ENCODE data around the gene CYB5R3. TPM values are rescaled to one million over a fixed set of nuclear protein-coding genes. Genes with fewer than 3 reads are reported as not detected.

Gene CYB5R3
- polyA plus RNA-seq, 1 of the 3 experiments (the other 2 are of a cell fraction), result 106 TPM

- no peak for TF ChIP-seq IRF3 (IDR thresholded peaks at IDR 0.05; ENCODE audit: low read depth, low read length)
These were observed 43.3 kb upstream of the CYB5R3 start (continued) for GRCh38 chr22:42692239-42693054.

DNA sequence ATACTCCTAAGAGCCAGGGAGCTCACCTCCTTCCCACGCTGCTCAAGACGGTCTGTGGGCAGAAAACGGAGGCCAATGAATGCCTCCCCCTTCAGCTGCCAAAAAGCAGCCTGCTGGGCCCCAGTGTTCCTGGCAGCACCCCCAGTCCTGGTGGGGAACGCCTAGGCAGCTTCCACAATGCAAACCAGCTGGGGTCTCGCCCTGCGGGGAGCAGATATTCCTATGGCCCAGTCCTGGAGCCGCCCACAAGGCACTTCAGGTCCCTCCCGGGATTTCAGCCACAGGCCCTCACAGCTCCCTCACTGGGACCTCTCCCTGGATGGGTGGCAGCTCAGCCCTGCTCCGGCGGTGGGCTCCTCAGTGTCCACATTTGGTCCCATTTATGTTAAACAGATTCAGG lies 42.2 kb upstream of the CYB5R3 start:
- Histone ChIP-seq H2AFZ (ENCODE audit: low read depth) (no peak overlapping the region), H3K9me3 (no peaks in the 10 kb centered on the region), H3K4me1 (ENCODE audit: control insufficient read depth in 1 of 2, insufficient read depth in 2 of 2, low read depth in 1 of 2, low read length in 1 of 2) (peaks cover 4 to 12% of the 10 kb centered on the region in 2 experiments; a peak in 2 of 4 replicates), H3K9ac (no peak overlapping the region), H3K79me2 (ENCODE audit: insufficient read depth) (no peaks in the 10 kb centered on the region), H3F3A (replicated peaks; ENCODE audit: insufficient read depth) (no peaks in the 10 kb centered on the region), H4K20me1 (ENCODE audit: insufficient read depth) (no peaks in the 10 kb centered on the region), H3K27ac (ENCODE audit: low read depth in 2 of 2, low read length in 1 of 2) (no peak overlapping the region), H3K27me3 (ENCODE audit: insufficient read depth) (no peaks in the 10 kb centered on the region), H3K36me3 (replicated peaks in 1 of 2; ENCODE audit: control insufficient read depth in 1 of 2, insufficient read depth in 2 of 2, low read length in 1 of 2) (no peaks in the 10 kb centered on the region), H3K9me2 (no peaks in the 10 kb centered on the region), H3K4me2 (no peak overlapping the region), H3K4me3 (ENCODE audit: low read depth in 2 of 2, low read length in 1 of 2) (no peak overlapping the region)
- ChIA-PET POLR2A (no interaction called here), CTCF (no interaction called here)
- 100% methylated on average over 2 of the region's 10 CpGs for WGBS (ENCODE audit: low lambda C conversion rate)
- TF ChIP-seq JUND (IDR thresholded peaks at IDR 0.05) (no peak), FOXM1 (IDR thresholded peaks at IDR 0.05; ENCODE audit: low read depth) (no peak), MEF2A (IDR thresholded peaks at IDR 0.05; ENCODE audit: borderline replicate concordance, low read depth) (no peak), GABPA (IDR thresholded peaks at IDR 0.05; ENCODE audit: low read depth) (no peak), EZH2phosphoT487 (IDR thresholded peaks at IDR 0.05; ENCODE audit: borderline replicate concordance, low read depth) (no peak), TEAD4 (IDR thresholded peaks at IDR 0.05; ENCODE audit: borderline replicate concordance, insufficient read depth) (no peak), NRF1 (IDR thresholded peaks at IDR 0.05; ENCODE audit: low read depth, low read length) (no peak), SIN3A (IDR thresholded peaks at IDR 0.05; ENCODE audit: borderline replicate concordance, low read depth, low read length) (no peak), TCF12 (IDR thresholded peaks at IDR 0.05) (no peak), SMC3 (IDR thresholded peaks at IDR 0.05; ENCODE audit: low read depth, low read length) (no peak), YY1 (IDR thresholded peaks at IDR 0.05; ENCODE audit: low read depth) (no peak), IRF3 (IDR thresholded peaks at IDR 0.05; ENCODE audit: low read depth, low read length) (no peak), ZBTB33 (IDR thresholded peaks at IDR 0.05; ENCODE audit: borderline replicate concordance, low read depth) (no peak)
- TF ChIP-seq, protein P1, sequence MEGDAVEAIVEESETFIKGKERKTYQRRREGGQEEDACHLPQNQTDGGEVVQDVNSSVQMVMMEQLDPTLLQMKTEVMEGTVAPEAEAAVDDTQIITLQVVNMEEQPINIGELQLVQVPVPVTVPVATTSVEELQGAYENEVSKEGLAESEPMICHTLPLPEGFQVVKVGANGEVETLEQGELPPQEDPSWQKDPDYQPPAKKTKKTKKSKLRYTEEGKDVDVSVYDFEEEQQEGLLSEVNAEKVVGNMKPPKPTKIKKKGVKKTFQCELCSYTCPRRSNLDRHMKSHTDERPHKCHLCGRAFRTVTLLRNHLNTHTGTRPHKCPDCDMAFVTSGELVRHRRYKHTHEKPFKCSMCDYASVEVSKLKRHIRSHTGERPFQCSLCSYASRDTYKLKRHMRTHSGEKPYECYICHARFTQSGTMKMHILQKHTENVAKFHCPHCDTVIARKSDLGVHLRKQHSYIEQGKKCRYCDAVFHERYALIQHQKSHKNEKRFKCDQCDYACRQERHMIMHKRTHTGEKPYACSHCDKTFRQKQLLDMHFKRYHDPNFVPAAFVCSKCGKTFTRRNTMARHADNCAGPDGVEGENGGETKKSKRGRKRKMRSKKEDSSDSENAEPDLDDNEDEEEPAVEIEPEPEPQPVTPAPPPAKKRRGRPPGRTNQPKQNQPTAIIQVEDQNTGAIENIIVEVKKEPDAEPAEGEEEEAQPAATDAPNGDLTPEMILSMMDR (IDR thresholded peaks at IDR 0.05), result no peak
- TF ChIP-seq, protein P2, sequence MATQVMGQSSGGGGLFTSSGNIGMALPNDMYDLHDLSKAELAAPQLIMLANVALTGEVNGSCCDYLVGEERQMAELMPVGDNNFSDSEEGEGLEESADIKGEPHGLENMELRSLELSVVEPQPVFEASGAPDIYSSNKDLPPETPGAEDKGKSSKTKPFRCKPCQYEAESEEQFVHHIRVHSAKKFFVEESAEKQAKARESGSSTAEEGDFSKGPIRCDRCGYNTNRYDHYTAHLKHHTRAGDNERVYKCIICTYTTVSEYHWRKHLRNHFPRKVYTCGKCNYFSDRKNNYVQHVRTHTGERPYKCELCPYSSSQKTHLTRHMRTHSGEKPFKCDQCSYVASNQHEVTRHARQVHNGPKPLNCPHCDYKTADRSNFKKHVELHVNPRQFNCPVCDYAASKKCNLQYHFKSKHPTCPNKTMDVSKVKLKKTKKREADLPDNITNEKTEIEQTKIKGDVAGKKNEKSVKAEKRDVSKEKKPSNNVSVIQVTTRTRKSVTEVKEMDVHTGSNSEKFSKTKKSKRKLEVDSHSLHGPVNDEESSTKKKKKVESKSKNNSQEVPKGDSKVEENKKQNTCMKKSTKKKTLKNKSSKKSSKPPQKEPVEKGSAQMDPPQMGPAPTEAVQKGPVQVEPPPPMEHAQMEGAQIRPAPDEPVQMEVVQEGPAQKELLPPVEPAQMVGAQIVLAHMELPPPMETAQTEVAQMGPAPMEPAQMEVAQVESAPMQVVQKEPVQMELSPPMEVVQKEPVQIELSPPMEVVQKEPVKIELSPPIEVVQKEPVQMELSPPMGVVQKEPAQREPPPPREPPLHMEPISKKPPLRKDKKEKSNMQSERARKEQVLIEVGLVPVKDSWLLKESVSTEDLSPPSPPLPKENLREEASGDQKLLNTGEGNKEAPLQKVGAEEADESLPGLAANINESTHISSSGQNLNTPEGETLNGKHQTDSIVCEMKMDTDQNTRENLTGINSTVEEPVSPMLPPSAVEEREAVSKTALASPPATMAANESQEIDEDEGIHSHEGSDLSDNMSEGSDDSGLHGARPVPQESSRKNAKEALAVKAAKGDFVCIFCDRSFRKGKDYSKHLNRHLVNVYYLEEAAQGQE (IDR thresholded peaks at IDR 0.05; ENCODE audit: low read depth, low read length), result no peak
- no peak for DNase-seq

Data from SK-N-SH (cell line).